Measurements from ENCODE around the gene ZCCHC2.

The ZCCHC2 gene

DNA sequence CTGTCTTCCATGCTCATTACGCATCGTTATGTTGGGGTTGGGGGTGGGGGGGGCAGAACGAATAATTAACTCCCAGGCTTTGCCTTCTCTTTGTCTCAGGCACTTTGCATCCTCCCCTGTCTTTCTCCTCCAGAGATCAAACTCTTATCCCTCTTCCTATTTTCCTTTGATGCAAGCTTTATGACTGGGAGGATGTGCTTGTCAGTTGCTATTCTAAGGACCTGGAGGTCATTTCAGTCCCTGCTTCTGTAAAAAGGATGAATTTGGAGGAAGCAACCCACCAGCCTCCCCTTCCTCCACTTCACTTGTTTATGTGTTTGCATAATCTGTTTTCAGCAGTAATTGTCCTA, 87.5 kb downstream of the ZCCHC2 start:
- DNase-seq (ENCODE audit: low read depth) = no peak

DNA sequence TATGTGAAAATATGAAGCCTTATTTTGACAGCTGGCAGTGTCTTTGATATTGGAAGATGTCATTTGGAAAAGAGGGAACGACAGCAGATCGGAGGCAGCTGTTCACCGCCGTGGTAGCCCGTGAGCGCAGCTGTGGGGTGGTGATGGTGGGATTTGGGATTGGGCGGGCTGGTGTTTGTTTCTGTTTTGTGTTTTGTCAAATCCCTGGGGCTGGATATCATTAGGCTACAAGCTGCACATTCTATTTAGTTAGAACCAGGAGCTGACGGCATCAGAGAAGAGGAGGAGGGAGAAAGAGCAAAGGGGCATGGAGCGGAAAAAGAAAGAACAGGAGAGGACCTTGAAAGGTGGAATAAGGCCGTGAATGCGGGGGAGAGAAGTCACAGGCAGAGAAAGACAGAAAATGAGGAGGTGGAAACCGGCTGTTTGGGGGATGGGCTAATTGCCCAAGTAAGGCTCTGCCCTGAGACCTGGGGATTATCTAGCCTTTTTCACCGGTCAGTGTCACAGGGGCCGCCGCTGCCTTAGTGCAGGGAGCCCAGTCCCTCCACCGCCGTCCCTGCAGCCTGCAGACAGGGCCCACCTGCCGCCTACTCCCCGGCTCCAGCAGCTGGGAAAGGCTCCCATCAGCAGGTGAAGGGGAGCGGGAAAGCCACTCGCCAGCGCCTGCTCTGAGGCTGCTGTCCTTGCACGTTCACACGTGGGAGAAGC, 88.0 kb downstream of the ZCCHC2 start:
- DNase-seq (ENCODE audit: low read depth) = no peak

DNA sequence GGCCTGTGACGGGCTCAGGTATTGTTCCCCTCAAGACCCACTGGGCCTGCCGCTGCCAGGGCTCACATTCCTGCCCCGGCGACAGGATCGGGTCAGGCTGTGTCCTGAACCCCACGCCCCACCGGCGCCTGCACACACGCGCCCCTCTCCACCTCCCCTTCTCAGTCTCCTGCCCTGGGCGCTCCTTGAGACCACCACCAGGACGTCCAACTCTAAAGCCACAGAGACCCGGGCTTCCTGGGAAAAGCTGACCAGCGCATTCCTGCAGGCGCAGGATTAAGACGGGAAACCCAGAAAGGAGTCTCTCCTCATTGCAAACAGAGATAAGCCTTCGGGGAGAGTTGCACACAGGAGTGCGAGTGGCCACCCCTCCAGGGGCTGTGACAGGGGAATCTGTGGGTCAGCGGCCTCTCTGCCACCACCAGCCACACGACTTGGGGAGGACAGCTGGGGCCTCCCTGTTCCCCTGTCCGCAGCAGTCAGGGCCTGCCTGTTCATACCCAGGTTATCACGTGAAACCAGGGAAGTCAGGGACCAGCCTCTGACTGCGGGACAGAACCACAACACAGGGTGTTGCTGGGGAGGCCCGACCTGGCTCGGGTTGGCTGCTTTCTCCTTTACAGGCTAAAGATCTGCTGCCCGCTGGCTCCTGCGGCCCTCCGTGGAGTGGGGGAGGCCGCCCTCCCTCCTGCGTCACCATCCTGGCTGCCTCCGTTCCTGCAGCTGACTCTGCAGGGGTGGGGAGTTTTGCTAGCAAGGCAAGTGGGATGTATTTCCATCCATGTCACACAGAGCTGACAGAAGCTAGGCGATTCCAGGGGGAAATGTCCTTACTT, 88.8 kb downstream of the ZCCHC2 start:
- DNase-seq (ENCODE audit: low read depth) = no peak

DNA sequence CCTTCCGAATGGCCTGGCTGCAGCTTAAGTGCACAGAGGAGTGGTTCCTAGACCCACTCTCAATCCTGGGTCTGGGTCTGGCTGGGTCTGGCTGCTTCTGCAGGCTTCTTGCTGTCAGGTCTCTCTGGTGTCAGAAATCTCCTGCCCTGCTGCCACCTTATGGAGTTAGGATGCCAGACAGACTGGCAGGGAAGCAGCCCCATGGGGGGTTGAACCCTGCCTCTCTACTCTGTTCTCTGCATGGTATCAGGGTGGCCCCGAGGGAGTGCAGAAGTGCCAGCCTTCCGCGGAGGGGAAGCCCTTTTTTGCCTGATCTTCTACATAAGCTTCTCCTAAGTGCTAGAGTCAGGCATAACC, 89.4 kb downstream of the ZCCHC2 start:
- no peak for DNase-seq (ENCODE audit: low read depth)

DNA sequence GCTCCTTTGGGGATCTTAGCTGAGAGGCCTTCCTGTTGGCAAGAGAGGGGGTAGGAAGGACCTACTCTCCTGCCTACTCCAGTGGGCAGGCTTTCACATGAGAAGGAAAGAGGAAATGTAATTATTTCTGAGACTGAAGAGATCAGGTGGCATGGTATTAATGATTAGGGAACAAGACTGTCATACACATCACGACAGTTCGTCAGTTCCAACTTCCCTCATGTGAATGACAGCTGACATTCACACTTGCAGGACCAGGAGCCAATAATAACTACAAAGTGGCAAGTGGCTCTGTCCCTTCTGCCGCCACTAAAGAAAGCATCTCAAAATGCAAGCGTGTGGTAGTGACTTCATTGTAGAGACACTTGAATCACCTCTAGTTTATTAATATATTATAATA, 90.0 kb downstream of the ZCCHC2 start:
- DNase-seq (ENCODE audit: low read depth) = no peak

DNA sequence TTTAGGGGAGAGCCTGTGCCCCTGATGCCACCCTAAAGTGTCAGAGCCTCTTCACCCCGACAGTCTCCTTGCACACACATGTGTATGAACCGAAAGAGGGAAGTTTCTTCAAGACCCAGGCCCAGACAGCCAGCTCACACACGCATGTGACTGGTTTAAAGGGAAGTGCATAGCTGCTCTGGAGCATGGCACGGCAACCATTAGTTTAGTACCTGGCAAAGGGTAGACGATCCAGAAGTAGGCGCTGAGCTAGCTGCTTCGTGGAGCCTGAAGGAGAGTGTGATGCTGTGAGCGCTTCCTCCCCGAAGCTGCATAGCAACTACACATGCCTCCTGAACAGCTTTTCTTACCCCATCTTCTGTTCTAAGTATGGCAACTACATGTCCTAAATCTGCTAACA, 91.7 kb downstream of the ZCCHC2 start:
- no peak for DNase-seq (ENCODE audit: low read depth)

DNA sequence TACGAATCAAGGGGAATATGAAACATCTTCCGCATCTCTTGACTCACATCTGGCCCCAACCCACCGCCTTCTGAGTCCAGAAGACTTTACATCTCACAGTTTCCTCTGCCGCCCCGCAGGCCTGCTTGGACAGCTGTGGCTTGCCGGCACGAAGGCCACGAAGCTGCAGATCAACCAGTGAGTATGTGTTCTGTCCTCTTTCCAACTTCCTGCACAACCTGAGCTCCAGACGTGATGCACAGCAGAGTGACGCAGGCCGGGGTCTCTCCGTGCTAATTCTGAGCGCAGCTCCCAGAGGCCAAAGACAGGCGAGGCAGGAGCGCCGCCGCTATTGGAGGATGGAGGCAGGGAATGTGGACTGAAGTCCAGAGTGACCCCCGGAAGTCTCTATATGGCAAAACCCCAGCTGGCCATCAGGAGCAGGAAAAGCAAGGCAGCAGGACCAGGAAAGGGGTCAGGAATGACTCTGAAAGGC, 93.5 kb downstream of the ZCCHC2 start:
- DNase-seq (ENCODE audit: low read depth) = no peak

DNA sequence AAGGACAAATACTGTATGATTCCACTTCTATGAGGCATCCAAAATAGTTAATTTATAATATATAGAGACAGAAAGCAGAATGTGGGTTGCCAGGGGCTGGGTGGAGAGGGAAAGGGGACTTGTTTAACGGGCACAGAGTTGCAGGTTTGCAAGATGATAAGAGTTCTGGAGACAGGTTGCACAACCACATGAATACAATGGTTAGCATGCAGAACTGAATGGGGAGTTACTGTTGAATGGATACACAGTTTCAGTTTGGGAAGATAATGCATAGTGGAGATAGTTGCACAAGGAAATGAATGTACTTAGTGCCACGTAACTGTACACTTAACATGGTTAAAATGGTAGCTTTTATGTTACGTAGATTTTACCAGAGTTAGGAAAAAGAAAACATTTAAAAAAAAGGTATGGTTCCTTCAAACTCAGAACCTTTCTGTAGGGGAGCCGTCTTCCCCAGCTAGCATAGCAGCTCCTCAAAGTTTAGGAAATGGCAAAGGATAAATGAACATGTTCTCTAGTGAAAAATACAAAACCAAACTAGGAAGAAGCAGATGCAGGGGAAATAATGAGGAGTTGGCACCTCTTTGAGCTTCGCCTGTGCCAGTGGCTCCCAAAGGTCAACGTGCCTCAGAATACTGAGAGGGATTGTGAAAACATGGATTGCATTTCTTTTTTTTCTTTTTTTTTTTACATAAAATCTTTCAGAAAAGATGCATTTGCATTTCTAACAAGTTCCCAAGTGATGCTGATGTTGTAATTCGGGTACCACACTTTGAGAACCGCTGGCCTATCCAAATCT, 95.2 kb downstream of the ZCCHC2 start:
- DNase-seq (ENCODE audit: low read depth) = no peak

DNA sequence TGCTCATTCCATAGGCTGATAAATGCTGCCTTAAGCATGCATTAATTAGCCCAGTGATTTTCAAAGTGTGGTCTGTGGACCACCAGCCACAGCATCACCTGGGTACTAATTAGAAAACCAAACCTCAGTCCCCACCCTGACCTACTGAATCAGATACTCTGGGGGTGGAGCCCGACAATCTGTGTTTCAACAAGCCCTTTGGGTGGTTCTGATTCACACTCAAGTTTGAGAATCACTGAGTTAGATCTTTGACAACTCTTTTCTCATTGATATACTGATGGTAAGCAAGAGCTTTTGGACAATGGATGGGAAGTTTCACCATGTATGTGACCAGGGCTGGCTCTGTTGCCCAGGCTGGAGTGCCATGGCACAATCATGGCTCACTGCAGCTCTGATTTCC, 95.9 kb downstream of the ZCCHC2 start:
- no peak for DNase-seq (ENCODE audit: low read depth)

DNA sequence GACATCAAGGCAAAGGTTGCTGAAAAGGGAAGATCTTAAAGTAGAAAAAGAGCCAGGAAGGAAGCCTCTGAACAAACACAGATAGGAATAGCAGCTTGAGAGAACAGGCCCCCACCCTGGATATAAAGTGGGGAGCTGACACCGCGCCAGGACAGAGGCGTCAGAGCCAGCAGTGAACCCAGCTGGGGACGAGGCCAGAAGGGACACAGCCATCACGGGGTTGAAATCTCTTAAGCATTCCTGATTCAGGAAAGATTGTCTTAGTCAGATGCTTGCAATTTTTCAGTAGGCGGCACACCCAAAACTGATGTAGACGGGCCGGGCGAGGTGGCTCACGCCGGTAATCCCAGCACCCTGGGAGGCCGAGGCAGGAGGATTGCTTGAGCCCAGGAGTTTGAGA, 98.7 kb downstream of the ZCCHC2 start:
- no peak for DNase-seq (ENCODE audit: low read depth)

DNA sequence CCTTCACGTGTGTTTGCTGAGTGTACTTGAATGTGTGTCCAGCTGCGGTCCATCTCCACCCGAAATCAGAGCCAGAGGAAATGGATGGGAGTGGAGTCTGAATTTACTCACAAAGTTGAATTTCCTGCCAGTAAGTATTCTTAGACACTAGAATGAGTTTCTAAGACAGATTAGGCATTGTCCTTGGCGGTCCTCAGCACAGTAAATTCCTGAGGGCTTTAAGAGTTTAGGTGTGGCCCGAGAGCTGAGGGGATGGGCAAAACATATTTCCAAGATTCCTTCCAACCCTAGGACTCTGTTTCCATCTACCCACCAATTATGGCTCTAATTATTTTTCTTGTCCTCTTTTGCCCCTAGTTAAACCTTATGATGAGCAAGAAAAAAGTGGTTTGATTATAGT, 102.2 kb downstream of the ZCCHC2 start:
- no peak for DNase-seq (ENCODE audit: low read depth)
